NCI-H748 (cell line): ENCODE measurements around the gene TMCC2.
"Not testable (repeated sequence)": the region's sequence is repeated elsewhere in the genome, so short reads cannot be mapped to it uniquely, and the experiment has no call there.

Source experiments
- DNase-seq: peaks from one replicate; lab custom pipeline; 2025; ENCODE audit not compliant: unreplicated experiment; lab: John Stamatoyannopoulos, UW

Gene TMCC2

GRCh38 chr1:205279986-205280385, 52.2 kb downstream of the TMCC2 start:
- no peak for DNase-seq

- DNase-seq, result not testable (repeated sequence)
Observed at GRCh38 chr1:205280666-205281395, 53.1 kb downstream of the TMCC2 start.

- no peak for DNase-seq
Observed at GRCh38 chr1:205283270-205284147, 55.8 kb downstream of the TMCC2 start.

- DNase-seq, result peak; percentile 10
Observed at GRCh38 chr1:205284420-205285144, 56.8 kb downstream of the TMCC2 start.

GRCh38 chr1:205285381-205286101, 57.8 kb downstream of the TMCC2 start:
- no peak for DNase-seq

- DNase-seq, result no peak
Observed at GRCh38 chr1:205286335-205286950, 58.7 kb downstream of the TMCC2 start.

- no peak for DNase-seq
Observed at GRCh38 chr1:205287076-205287475, 59.3 kb downstream of the TMCC2 start.

GRCh38 chr1:205287767-205288559, 60.2 kb downstream of the TMCC2 start:
- no peak for DNase-seq

GRCh38 chr1:205291596-205291995, 63.9 kb downstream of the TMCC2 start:
- no peak for DNase-seq

- no peak for DNase-seq
Observed at GRCh38 chr1:205293350-205294074, 65.8 kb downstream of the TMCC2 start.

- DNase-seq, result no peak
Observed at GRCh38 chr1:205294175-205294917, 66.6 kb downstream of the TMCC2 start.

- DNase-seq, result no peak
Observed at GRCh38 chr1:205294934-205295333, 67.2 kb downstream of the TMCC2 start.

- no peak for DNase-seq
Observed at GRCh38 chr1:205296154-205296553, 68.4 kb downstream of the TMCC2 start.

- not testable (repeated sequence) for DNase-seq
Observed at GRCh38 chr1:205297546-205298177, 69.9 kb downstream of the TMCC2 start.

GRCh38 chr1:205298191-205298994, 70.6 kb downstream of the TMCC2 start:
- DNase-seq, result no peak

- no peak for DNase-seq
Observed at GRCh38 chr1:205300149-205300548, 72.4 kb downstream of the TMCC2 start.

GRCh38 chr1:205301205-205301821, 73.6 kb downstream of the TMCC2 start:
- DNase-seq, result no peak
